GM06990 (cell line): ENCODE data around the gene ING3.

Experiments
- DNase-seq: peaks from one replicate; pipeline ENCODE4 v3.0.0-alpha.2; 2011; ENCODE audit not compliant: insufficient read length; ENCODE audit errors: extremely low read depth
- H3K27me3 ChIP-seq: replicated peaks from 2 replicates; pipeline ENCODE4 v1.6.0; 2011; ENCODE audit warnings: low read length; ENCODE audit not compliant: control insufficient read depth, insufficient read depth
- H3K36me3 ChIP-seq: 2 replicates; pipeline ENCODE4 v1.5.1; 2011; ENCODE audit warnings: low read length; ENCODE audit not compliant: control insufficient read depth, insufficient read depth
- H3K4me3 ChIP-seq: replicated peaks from 2 replicates; pipeline ENCODE4 v1.5.1; 2011; ENCODE audit warnings: low read depth, mild to moderate bottlenecking, control low read depth, low read length
- TF ChIP-seq, protein P1 (sequence below): IDR thresholded peaks from 2 replicates; pipeline ENCODE4 v1.5.1; 2011; ENCODE audit warnings: low read length, control low read depth, mild to moderate bottlenecking, inconsistent platforms; ENCODE audit not compliant: insufficient read depth, poor library complexity, severe bottlenecking

ING3 gene

DNA sequence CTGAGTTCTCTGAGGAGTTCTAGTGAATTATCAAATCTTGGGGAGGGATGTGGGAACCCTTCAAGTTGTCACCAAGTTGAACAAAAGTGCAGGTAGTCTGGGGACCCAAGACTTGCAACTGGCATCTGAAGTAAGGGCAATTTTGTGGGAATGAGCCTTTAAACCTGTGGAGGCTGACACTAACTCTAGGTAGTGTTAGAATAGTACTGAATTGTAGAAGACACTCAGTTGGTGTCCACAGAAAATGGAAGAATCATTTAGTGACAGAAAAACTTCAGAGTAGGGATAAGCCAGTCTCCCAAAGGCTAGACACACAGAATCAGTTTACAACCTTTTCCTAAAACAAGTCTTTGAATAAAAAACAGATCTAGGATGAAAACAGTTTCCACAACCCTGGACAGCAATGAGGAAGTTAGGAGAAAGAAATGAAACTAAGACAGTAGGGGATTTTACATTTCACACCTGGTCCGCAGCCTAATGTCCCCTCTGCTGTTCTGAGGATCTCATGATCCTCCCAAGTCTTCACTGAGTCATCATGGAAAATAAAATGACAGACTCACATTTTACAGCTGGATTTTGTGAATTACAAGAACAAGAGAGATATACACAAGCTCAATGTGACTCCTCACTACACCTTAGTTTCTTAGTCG lies 23.0 kb upstream of the ING3 start:
- TF ChIP-seq, protein P1, sequence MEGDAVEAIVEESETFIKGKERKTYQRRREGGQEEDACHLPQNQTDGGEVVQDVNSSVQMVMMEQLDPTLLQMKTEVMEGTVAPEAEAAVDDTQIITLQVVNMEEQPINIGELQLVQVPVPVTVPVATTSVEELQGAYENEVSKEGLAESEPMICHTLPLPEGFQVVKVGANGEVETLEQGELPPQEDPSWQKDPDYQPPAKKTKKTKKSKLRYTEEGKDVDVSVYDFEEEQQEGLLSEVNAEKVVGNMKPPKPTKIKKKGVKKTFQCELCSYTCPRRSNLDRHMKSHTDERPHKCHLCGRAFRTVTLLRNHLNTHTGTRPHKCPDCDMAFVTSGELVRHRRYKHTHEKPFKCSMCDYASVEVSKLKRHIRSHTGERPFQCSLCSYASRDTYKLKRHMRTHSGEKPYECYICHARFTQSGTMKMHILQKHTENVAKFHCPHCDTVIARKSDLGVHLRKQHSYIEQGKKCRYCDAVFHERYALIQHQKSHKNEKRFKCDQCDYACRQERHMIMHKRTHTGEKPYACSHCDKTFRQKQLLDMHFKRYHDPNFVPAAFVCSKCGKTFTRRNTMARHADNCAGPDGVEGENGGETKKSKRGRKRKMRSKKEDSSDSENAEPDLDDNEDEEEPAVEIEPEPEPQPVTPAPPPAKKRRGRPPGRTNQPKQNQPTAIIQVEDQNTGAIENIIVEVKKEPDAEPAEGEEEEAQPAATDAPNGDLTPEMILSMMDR: no peak
- no peaks in the 10 kb centered on the region for H3K27me3 ChIP-seq
- peak; percentile 13 for DNase-seq
- H3K4me3 ChIP-seq: no peak overlapping the region
- H3K36me3 ChIP-seq: no peaks in the 10 kb centered on the region

DNA sequence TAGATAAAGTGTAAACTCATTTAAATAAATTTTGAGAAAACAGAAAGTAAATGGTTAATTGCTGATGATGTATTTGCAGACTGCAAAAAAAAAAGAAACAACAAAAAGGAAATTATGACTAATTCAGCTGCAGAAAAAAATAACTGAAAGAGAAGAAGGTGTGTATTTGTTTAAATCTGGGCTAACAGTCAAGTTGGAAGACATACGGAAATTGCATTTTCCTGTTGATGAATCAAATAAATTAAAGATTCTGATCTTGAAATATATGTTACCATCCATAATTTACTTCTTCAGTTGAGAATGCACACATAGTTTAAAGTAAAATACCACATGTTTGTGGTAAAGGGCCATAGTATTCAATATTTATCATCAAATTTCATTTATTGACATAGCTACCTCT lies 19.3 kb upstream of the ING3 start:
- H3K36me3 ChIP-seq: no peaks in the 10 kb centered on the region
- H3K4me3 ChIP-seq: no peak overlapping the region
- TF ChIP-seq, protein P1: no peak
- H3K27me3 ChIP-seq: no peaks in the 10 kb centered on the region
- DNase-seq: no peak

DNA sequence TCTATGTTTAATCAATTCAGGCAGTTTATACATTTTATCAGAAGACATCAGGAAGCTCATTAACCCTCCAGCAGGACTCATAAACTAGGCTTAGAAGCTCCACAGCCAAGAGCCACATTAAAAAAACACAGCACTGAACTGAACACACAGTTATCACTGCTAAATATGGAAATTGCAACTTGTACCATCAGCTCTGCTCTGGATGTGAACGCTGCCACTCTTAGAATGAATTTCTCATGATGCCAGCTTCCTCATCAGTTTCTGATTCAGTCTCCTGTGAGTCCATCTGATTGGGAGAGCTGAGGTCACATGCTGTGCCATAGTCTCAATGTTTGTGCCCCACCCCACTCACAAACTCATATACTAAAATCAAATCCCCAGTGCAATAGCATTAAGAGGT lies 17.1 kb upstream of the ING3 start:
- no peak overlapping the region for H3K4me3 ChIP-seq
- no peaks in the 10 kb centered on the region for H3K36me3 ChIP-seq
- no peak for DNase-seq
- no peaks in the 10 kb centered on the region for H3K27me3 ChIP-seq
- TF ChIP-seq, protein P1: no peak

DNA sequence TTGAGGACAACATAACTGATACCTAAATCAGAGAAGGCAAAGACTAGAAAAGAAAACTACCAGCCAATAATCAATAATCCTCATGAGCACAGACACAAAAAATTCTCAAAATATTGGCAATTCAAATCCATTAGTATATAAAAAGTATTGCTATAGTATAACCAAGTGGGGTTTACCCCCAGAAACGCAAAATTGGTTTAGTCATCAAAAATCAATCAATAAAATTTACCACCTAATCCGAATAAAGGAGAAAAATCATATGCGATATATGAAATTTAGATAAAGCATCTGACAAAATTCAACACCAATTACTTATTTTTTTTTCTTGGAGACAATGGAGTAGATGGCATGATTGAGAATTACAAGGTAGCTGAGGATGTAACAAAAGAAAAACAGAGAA lies 11.2 kb upstream of the ING3 start:
- no peaks in the 10 kb centered on the region for H3K36me3 ChIP-seq
- TF ChIP-seq, protein P1: no peak

DNA sequence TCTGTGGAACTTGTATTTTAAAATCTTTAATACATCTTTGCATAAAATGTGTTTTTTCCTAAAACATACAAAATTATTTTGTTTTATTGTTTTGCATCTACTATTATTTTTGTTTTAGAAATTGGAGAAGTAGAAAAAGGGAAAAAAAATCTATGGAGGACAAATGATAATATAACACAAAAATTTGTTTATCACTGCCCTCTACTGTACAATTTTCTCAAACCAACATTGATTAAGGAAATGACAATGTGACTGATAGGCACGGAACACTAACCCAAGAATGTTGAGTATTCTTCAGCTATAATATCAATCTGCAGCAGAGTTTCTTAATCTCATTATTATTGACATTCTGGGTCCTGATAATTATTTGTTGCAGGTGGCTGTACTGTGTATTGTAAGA lies 9.5 kb upstream of the ING3 start:
- TF ChIP-seq, protein P1: peak; percentile 15
- H3K27me3 ChIP-seq: no peaks in the 10 kb centered on the region
- H3K36me3 ChIP-seq: no peaks in the 10 kb centered on the region
- no peak for DNase-seq
- H3K4me3 ChIP-seq: no peak overlapping the region

More for the DNA sequence above, 11.2 kb upstream of the ING3 start:
- DNase-seq: no peak
- H3K4me3 ChIP-seq: no peak overlapping the region
- H3K27me3 ChIP-seq: no peaks in the 10 kb centered on the region

DNA sequence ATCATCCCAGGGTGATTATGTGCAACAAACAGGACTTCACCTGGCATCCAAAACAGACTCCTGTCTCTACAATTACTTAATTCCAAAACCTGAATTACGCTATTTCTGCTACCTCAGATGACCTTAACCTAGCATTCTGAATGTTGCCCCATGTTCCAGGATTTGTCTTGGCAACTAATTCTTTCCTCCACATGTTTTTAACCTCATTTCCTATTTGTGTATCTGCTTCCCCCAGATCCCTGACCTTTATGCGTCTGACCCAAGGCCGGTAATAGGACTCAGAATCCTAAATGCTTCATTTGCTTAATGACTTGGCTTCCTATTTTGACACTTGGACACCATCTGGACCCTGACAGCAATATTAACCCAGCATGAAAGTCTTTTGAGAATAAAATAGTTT lies 8.7 kb upstream of the ING3 start:
- Histone ChIP-seq H3K27me3 (no peaks in the 10 kb centered on the region), H3K36me3 (no peaks in the 10 kb centered on the region), H3K4me3 (no peak overlapping the region)
- no peak for DNase-seq
- TF ChIP-seq, protein P1: no peak
